ENCODE measurements around the gene HYCC2.

Gene HYCC2

DNA sequence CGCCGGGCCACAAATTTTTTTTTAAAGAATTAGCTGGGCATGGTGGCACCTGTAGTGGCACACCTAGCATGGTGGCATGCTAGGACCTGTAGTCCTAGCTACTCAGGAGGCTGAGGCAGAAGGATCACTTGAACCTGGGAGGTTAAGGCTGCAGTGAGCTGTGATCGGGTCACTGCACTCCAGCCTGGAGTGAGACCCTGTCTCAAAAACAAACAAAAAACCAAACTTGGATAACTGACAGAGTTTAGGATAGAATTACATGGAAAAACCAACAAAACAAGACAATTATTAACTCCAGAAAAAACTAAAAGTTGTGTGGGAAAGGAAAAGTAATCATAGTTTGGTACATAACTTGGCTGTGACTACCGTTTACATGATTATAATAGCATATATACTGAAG lies 42.9 kb upstream of the HYCC2 start:
- Histone ChIP-seq H3K79me1 (replicated peaks; ENCODE audit: low read length, poor library complexity, severe bottlenecking) (peaks cover 5% of the 10 kb centered on the region), H3K9me3 (ENCODE audit: control insufficient read depth, low read length) (no peaks in the 10 kb centered on the region), H2AK5ac (ENCODE audit: low read length, severe bottlenecking) (no peak overlapping the region), H4K91ac (ENCODE audit: low read length) (no peak overlapping the region), H3K23ac (ENCODE audit: low read length in 2 of 2) (no peak overlapping the region), H3K18ac (ENCODE audit: low read depth in 1 of 2, low read length in 2 of 2) (no peak overlapping the region), H2BK120ac (ENCODE audit: low read depth, low read length) (no peak overlapping the region), H3K4me2 (ENCODE audit: low read length, poor library complexity, severe bottlenecking) (no peak overlapping the region), H2BK5ac (ENCODE audit: low read depth, low read length, poor library complexity, severe bottlenecking) (no peak overlapping the region), H3K4me1 (ENCODE audit: control insufficient read depth, insufficient read depth, low read depth, low read length) (peaks cover 12% of the 10 kb centered on the region), H3K9ac (ENCODE audit: low read length) (peak overlapping the region; percentile 100), H3K36me3 (ENCODE audit: control insufficient read depth in 1 of 2, insufficient read depth in 2 of 2, low read depth in 1 of 2, low read length in 2 of 2) (no peaks in the 10 kb centered on the region), H2AFZ (ENCODE audit: low read depth, low read length) (no peak overlapping the region), H3K14ac (ENCODE audit: low read length in 2 of 2) (no peak overlapping the region), H3K27ac (ENCODE audit: low read length, poor library complexity, severe bottlenecking) (no peak overlapping the region), H2BK15ac (ENCODE audit: low read depth, poor library complexity, severe bottlenecking) (no peak overlapping the region), H3K4me3 (ENCODE audit: insufficient read depth in 1 of 2, low read depth in 1 of 2, low read length in 2 of 2) (peak overlapping the region in 1 of 2 experiments; percentile 97), H4K8ac (ENCODE audit: low read length) (no peak overlapping the region), H3K27me3 (ENCODE audit: control insufficient read depth in 1 of 2, insufficient read depth in 1 of 2, low read length in 2 of 2) (no peaks in the 10 kb centered on the region), H3K4ac (ENCODE audit: low read depth in 1 of 2, low read length in 2 of 2) (no peak overlapping the region), H2BK12ac (ENCODE audit: low read length in 2 of 2) (no peak overlapping the region)
- no peak for DNase-seq
- WGBS, result 97% methylated on average over 3 of the region's 4 CpGs

DNA sequence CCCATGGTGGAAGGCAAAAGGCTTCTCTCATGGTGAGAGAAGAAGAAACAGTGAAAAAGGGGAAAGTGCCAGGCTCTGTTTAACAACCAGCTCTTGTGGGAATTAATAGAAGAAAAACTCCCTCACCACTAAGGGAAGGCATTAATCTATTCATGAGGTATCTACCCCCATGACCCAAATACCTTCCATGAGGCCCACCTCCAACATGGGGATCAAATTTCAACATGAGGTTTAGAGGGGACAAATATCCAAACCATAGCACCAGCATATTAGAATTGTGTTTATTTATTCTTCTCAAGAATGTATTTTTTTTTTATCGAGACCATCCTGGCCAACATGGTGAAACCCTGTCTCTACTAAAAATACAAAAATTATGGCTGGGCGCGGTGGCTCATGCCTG lies 39.6 kb upstream of the HYCC2 start:
- H3K79me1 ChIP-seq (replicated peaks; ENCODE audit: low read length, poor library complexity, severe bottlenecking), result peaks cover 5% of the 10 kb centered on the region
- 96% methylated on average over 3 of the region's 3 CpGs for WGBS
- H2AFZ ChIP-seq (ENCODE audit: low read depth, low read length), result no peak overlapping the region

DNA sequence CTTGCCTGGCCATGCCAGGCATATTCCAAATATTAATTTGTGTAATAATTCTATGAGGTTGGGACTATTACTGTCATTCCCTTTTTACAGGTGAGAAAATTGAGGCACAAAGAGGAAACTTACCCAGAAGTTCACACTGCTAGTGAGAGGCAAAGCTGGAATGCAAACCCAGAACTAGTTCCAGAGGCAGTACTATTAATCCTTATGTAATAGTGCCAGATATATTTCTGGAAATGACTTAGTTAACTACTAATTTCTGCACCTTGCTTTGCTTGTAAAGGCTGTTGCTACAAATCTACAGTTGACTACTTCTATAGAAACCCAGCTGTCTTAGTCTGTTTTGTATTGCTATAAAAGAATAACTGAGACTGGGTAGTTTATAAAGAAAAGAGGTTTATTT lies 39.1 kb upstream of the HYCC2 start:
- Histone ChIP-seq H2AK5ac (ENCODE audit: low read length, severe bottlenecking) (no peak overlapping the region), H3K36me3 (ENCODE audit: control insufficient read depth in 1 of 2, insufficient read depth in 2 of 2, low read depth in 1 of 2, low read length in 2 of 2) (peaks cover 0 to 3% of the 10 kb centered on the region in 2 experiments), H3K14ac (ENCODE audit: low read length in 2 of 2) (no peak overlapping the region), H2BK120ac (ENCODE audit: low read depth, low read length) (no peak overlapping the region), H2BK12ac (ENCODE audit: low read length in 2 of 2) (no peak overlapping the region), H3K4ac (ENCODE audit: low read depth in 1 of 2, low read length in 2 of 2) (no peak overlapping the region), H3K4me2 (ENCODE audit: low read length, poor library complexity, severe bottlenecking) (no peak overlapping the region), H3K27me3 (ENCODE audit: control insufficient read depth in 1 of 2, insufficient read depth in 1 of 2, low read length in 2 of 2) (no peaks in the 10 kb centered on the region), H3K4me1 (ENCODE audit: control insufficient read depth, insufficient read depth, low read depth, low read length) (peaks cover 7% of the 10 kb centered on the region), H4K91ac (ENCODE audit: low read length) (no peak overlapping the region), H3K23ac (ENCODE audit: low read length in 2 of 2) (no peak overlapping the region), H4K8ac (ENCODE audit: low read length) (no peak overlapping the region), H3K4me3 (ENCODE audit: insufficient read depth in 1 of 2, low read depth in 1 of 2, low read length in 2 of 2) (no peak overlapping the region), H2BK5ac (ENCODE audit: low read depth, low read length, poor library complexity, severe bottlenecking) (no peak overlapping the region), H2AFZ (ENCODE audit: low read depth, low read length) (no peak overlapping the region), H3K79me1 (replicated peaks; ENCODE audit: low read length, poor library complexity, severe bottlenecking) (peaks cover 5% of the 10 kb centered on the region), H3K27ac (ENCODE audit: low read length, poor library complexity, severe bottlenecking) (no peak overlapping the region), H3K9me3 (ENCODE audit: control insufficient read depth, low read length) (no peaks in the 10 kb centered on the region), H3K18ac (ENCODE audit: low read depth in 1 of 2, low read length in 2 of 2) (no peak overlapping the region), H2BK15ac (ENCODE audit: low read depth, poor library complexity, severe bottlenecking) (no peak overlapping the region), H3K9ac (ENCODE audit: low read length) (no peak overlapping the region)
- no peak for DNase-seq

More for the DNA sequence above, 39.6 kb upstream of the HYCC2 start:
- Histone ChIP-seq H2BK120ac (ENCODE audit: low read depth, low read length) (no peak overlapping the region), H2BK15ac (ENCODE audit: low read depth, poor library complexity, severe bottlenecking) (no peak overlapping the region), H3K27ac (ENCODE audit: low read length, poor library complexity, severe bottlenecking) (no peak overlapping the region), H3K9me3 (ENCODE audit: control insufficient read depth, low read length) (no peaks in the 10 kb centered on the region), H3K14ac (ENCODE audit: low read length in 2 of 2) (no peak overlapping the region), H4K8ac (ENCODE audit: low read length) (no peak overlapping the region), H3K9ac (ENCODE audit: low read length) (no peak overlapping the region), H3K23ac (ENCODE audit: low read length in 2 of 2) (no peak overlapping the region), H2BK5ac (ENCODE audit: low read depth, low read length, poor library complexity, severe bottlenecking) (no peak overlapping the region), H3K4ac (ENCODE audit: low read depth in 1 of 2, low read length in 2 of 2) (no peak overlapping the region), H3K27me3 (ENCODE audit: control insufficient read depth in 1 of 2, insufficient read depth in 1 of 2, low read length in 2 of 2) (no peaks in the 10 kb centered on the region), H2AK5ac (ENCODE audit: low read length, severe bottlenecking) (no peak overlapping the region), H3K4me2 (ENCODE audit: low read length, poor library complexity, severe bottlenecking) (no peak overlapping the region), H3K4me3 (ENCODE audit: insufficient read depth in 1 of 2, low read depth in 1 of 2, low read length in 2 of 2) (no peak overlapping the region), H2BK12ac (ENCODE audit: low read length in 2 of 2) (no peak overlapping the region), H3K18ac (ENCODE audit: low read depth in 1 of 2, low read length in 2 of 2) (no peak overlapping the region), H3K4me1 (ENCODE audit: control insufficient read depth, insufficient read depth, low read depth, low read length) (peaks cover 9% of the 10 kb centered on the region), H3K36me3 (ENCODE audit: control insufficient read depth in 1 of 2, insufficient read depth in 2 of 2, low read depth in 1 of 2, low read length in 2 of 2) (no peaks in the 10 kb centered on the region), H4K91ac (ENCODE audit: low read length) (no peak overlapping the region)
- DNase-seq, result no peak

DNA sequence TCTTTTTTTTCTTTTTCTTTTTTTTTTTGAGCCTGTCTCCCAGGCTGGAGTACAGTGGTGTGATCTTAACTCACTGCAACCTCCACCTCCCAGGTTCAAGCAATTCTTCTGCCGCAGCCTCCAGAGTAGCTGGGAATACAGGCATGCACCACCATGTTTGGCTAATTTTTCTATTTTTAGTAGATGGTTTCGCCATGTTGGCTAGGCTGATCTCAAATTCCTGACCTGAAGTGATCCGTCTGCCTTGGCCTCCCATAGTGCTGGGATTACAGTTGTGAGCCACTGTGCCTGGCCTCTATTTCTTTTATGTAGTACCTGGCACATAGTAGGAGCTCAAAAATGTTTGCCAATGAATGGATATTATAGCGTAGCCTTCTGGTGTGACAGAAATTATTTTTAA lies 37.7 kb upstream of the HYCC2 start:
- Histone ChIP-seq H3K27me3 (ENCODE audit: control insufficient read depth in 1 of 2, insufficient read depth in 1 of 2, low read length in 2 of 2) (no peaks in the 10 kb centered on the region), H3K9ac (ENCODE audit: low read length) (no peak overlapping the region), H4K8ac (ENCODE audit: low read length) (no peak overlapping the region), H3K79me1 (replicated peaks; ENCODE audit: low read length, poor library complexity, severe bottlenecking) (peaks cover 3% of the 10 kb centered on the region), H3K23ac (ENCODE audit: low read length in 2 of 2) (no peak overlapping the region), H2BK5ac (ENCODE audit: low read depth, low read length, poor library complexity, severe bottlenecking) (no peak overlapping the region), H4K91ac (ENCODE audit: low read length) (no peak overlapping the region), H3K4ac (ENCODE audit: low read depth in 1 of 2, low read length in 2 of 2) (no peak overlapping the region), H2AFZ (ENCODE audit: low read depth, low read length) (no peak overlapping the region), H3K27ac (ENCODE audit: low read length, poor library complexity, severe bottlenecking) (no peak overlapping the region), H3K36me3 (ENCODE audit: control insufficient read depth in 1 of 2, insufficient read depth in 2 of 2, low read depth in 1 of 2, low read length in 2 of 2) (peaks cover 0 to 3% of the 10 kb centered on the region in 2 experiments), H3K18ac (ENCODE audit: low read depth in 1 of 2, low read length in 2 of 2) (no peak overlapping the region), H3K14ac (ENCODE audit: low read length in 2 of 2) (no peak overlapping the region), H3K4me1 (ENCODE audit: control insufficient read depth, insufficient read depth, low read depth, low read length) (peaks cover under 1% of the 10 kb centered on the region), H2BK12ac (ENCODE audit: low read length in 2 of 2) (no peak overlapping the region), H2AK5ac (ENCODE audit: low read length, severe bottlenecking) (no peak overlapping the region), H3K9me3 (ENCODE audit: control insufficient read depth, low read length) (no peaks in the 10 kb centered on the region), H2BK15ac (ENCODE audit: low read depth, poor library complexity, severe bottlenecking) (no peak overlapping the region), H3K4me3 (ENCODE audit: insufficient read depth in 1 of 2, low read depth in 1 of 2, low read length in 2 of 2) (no peak overlapping the region), H2BK120ac (ENCODE audit: low read depth, low read length) (no peak overlapping the region), H3K4me2 (ENCODE audit: low read length, poor library complexity, severe bottlenecking) (no peak overlapping the region)
- WGBS, result 92% methylated on average over 3 of the region's 4 CpGs
- no peak for DNase-seq

All from mesenchymal stem cell (in vitro differentiated cells and primary cell).